Lung (tissue), 12 donors: ENCODE measurements around the gene MINDY3. TPM values are rescaled to one million over a fixed set of nuclear protein-coding genes. Genes with fewer than 3 reads are reported as not detected.

Source experiments
- ATAC-seq: fragments of 200-7000 bp; cut with Tn5 transposase; one replicate; pipeline ENCODE4 v1.9.1; 2020; ENCODE audit warnings: moderate number of reproducible peaks; ENCODE audit not compliant: insufficient read depth, low FRiP score
- DNase-seq, 3 donors: peaks; one replicate each; pipeline ENCODE4 v3.0.0-alpha.2; 2013 to 2017
- H3K27ac ChIP-seq, 2 donors: one replicate each; pipeline ENCODE4 v1.5.1; 2013; ENCODE audit warnings: mild to moderate bottlenecking in 2 of 2, moderate library complexity in 2 of 2, control low read depth in 1 of 2, inconsistent platforms in 1 of 2, low read depth in 1 of 2, low read length in 1 of 2
- H3K27me3 ChIP-seq, 3 donors: one replicate each; pipeline ENCODE4 v1.5.1; 2013; ENCODE audit warnings: low read length in 2 of 3; ENCODE audit not compliant: control insufficient read depth in 3 of 3, insufficient read depth in 3 of 3
- H3K36me3 ChIP-seq, 4 donors: one replicate each; pipeline ENCODE4 v1.5.1; 2013; ENCODE audit warnings: low read length in 4 of 4, mild to moderate bottlenecking in 1 of 4, moderate library complexity in 1 of 4; ENCODE audit not compliant: control insufficient read depth in 4 of 4, insufficient read depth in 4 of 4
- H3K4me1 ChIP-seq, 5 donors: one replicate each; pipeline ENCODE4 v1.5.1; 2013; ENCODE audit warnings: low read length in 5 of 5, mild to moderate bottlenecking in 2 of 5, moderate library complexity in 1 of 5; ENCODE audit not compliant: control insufficient read depth in 5 of 5, insufficient read depth in 5 of 5
- H3K4me3 ChIP-seq: one replicate; pipeline ENCODE4 v1.5.1; 2013; ENCODE audit warnings: mild to moderate bottlenecking, control low read depth, moderate library complexity
- H3K9ac ChIP-seq, 2 donors: one replicate each; pipeline ENCODE4 v1.5.1; 2013; ENCODE audit warnings: low read length in 2 of 2, control low read depth in 1 of 2; ENCODE audit not compliant: insufficient read depth in 1 of 2
- H3K9me3 ChIP-seq, 4 donors: one replicate each; pipeline ENCODE4 v1.5.1; 2013; ENCODE audit warnings: low read length in 3 of 4, mild to moderate bottlenecking in 1 of 4, moderate library complexity in 1 of 4; ENCODE audit not compliant: control insufficient read depth in 4 of 4, insufficient read depth in 3 of 4
- WGBS, 2 donors: extraction: QIAGEN DNeasy Blood & Tissue Kit; methylation state at CpG; one replicate each; pipeline ENCODE4 v1.1.7; 2013; 5-methylcytosine and 5-hydroxymethylcytosine counted together
- polyA plus RNA-seq, 2 donors: library from polyadenylated mRNA; stranded (reverse); fragments of 200-250 nt; gene quantifications; one replicate each; pipeline ENCODE4 v1.2.1, GENCODE V29; 2013
- total RNA-seq, 2 donors: library from RNA; depleted of rRNA in 1 of 2; stranded (reverse); fragments of >200 nt in 1 of 2; gene quantifications; one replicate each; pipeline ENCODE4 v1.2.1, GENCODE V29; 2014 to 2021
- TF ChIP-seq, protein P1 (sequence below): IDR thresholded peaks from 2 replicates; pipeline ENCODE4 v1.5.1; 2012; ENCODE audit warnings: mild to moderate bottlenecking; ENCODE audit errors: control extremely low read depth, extremely low read depth
- donor health status: control.
- donor health status: control.
- donor health status: Bipolar disorder and iron deficiency.
- donor health status: healthy.
- donor health status: DM: yes; HTN: yes; CAD: no.

The MINDY3 gene
- total and polyA plus RNA-seq, 4 donors: 13.9 to 61.7 (median 24.6) TPM

DNA sequence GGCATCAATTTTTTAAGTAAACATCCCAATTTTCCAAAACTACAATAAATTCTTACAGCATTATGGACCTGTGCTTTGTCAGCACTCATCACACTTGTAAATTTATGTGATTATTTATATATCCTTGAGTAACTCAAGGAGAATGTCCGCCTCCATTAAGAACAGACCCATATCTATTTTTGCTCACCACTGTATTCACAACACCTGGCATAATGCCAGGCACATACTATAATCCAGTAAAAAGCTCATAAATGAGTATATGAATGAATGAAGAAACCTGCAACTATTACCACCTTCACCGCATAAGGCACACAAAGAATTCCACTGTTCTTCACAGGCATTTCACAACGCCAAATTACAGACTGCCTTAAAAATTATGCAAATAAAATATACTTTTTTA, 46.9 kb downstream of the MINDY3 start:
- no peaks in the 10 kb centered on the region for H3K9me3 ChIP-seq
- peaks cover 0 to 2% (median 0%) of the 10 kb centered on the region in 4 donors for H3K36me3 ChIP-seq
- peak in 1 of 3 donors; percentile 38 for DNase-seq
- no peak for ATAC-seq
- H3K27ac ChIP-seq: no peak overlapping the region
- peaks cover 0 to 26% (median 9%) of the 10 kb centered on the region in 5 donors for H3K4me1 ChIP-seq
- no peak overlapping the region for H3K4me3 ChIP-seq
- 96 to 97% methylated on average over 3 of the region's 3 CpGs for WGBS, 2 donors
- TF ChIP-seq, protein P1, sequence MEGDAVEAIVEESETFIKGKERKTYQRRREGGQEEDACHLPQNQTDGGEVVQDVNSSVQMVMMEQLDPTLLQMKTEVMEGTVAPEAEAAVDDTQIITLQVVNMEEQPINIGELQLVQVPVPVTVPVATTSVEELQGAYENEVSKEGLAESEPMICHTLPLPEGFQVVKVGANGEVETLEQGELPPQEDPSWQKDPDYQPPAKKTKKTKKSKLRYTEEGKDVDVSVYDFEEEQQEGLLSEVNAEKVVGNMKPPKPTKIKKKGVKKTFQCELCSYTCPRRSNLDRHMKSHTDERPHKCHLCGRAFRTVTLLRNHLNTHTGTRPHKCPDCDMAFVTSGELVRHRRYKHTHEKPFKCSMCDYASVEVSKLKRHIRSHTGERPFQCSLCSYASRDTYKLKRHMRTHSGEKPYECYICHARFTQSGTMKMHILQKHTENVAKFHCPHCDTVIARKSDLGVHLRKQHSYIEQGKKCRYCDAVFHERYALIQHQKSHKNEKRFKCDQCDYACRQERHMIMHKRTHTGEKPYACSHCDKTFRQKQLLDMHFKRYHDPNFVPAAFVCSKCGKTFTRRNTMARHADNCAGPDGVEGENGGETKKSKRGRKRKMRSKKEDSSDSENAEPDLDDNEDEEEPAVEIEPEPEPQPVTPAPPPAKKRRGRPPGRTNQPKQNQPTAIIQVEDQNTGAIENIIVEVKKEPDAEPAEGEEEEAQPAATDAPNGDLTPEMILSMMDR: no peak
- H3K27me3 ChIP-seq: no peaks in the 10 kb centered on the region
- no peak overlapping the region for H3K9ac ChIP-seq

GRCh38 chr10:15809450-15809849, 50.9 kb downstream of the MINDY3 start:
- Histone ChIP-seq H3K9me3 (no peaks in the 10 kb centered on the region), H3K4me3 (no peak overlapping the region), H3K36me3 (peaks cover 0 to 8% (median 4%) of the 10 kb centered on the region in 4 donors), H3K4me1 (peaks cover 0 to 4% (median 1%) of the 10 kb centered on the region in 5 donors), H3K9ac (no peak overlapping the region), H3K27me3 (no peaks in the 10 kb centered on the region), H3K27ac (no peak overlapping the region)
- 95 to 97% methylated on average over 4 of the region's 4 CpGs for WGBS, 2 donors
- TF ChIP-seq, protein P1: no peak
- ATAC-seq: no peak
- no peak for DNase-seq

GRCh38 chr10:15808204-15808797, 52.0 kb downstream of the MINDY3 start:
- TF ChIP-seq, protein P1: no peak
- no peak for DNase-seq
- peaks cover 0 to 8% (median 6%) of the 10 kb centered on the region in 4 donors for H3K36me3 ChIP-seq
- ATAC-seq: no peak
- 91 to 94% methylated on average over 7 of the region's 7 CpGs for WGBS, 2 donors
- H3K9me3 ChIP-seq: no peaks in the 10 kb centered on the region
- H3K4me1 ChIP-seq: peaks cover 0 to 7% (median 3%) of the 10 kb centered on the region in 5 donors
- H3K9ac ChIP-seq: no peak overlapping the region
- no peak overlapping the region for H3K27ac ChIP-seq
- H3K4me3 ChIP-seq: no peak overlapping the region
- H3K27me3 ChIP-seq: no peaks in the 10 kb centered on the region
